Measurements from ENCODE around the gene SCN8A.

SCN8A gene

DNA sequence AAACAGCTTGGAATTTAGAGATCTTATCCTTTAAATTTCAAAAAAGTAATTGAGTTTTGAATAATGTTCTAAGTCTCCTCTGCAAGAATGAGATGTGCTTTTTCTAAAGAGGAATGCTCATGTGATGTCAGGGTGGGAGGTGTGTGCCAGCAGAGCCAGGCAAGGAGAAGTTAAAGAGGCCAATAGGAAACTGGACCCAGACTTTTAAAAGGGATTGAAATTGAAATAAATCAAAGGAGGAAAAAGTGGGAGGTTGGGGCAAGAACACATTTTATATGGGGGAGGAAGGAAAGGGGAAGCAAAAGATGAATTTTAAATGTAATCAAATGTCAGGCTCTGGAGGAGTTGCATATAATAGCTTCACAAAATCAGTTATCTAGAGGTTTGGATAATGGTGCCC is 131.4 kb downstream of the SCN8A start:
- no peak for DNase-seq

DNA sequence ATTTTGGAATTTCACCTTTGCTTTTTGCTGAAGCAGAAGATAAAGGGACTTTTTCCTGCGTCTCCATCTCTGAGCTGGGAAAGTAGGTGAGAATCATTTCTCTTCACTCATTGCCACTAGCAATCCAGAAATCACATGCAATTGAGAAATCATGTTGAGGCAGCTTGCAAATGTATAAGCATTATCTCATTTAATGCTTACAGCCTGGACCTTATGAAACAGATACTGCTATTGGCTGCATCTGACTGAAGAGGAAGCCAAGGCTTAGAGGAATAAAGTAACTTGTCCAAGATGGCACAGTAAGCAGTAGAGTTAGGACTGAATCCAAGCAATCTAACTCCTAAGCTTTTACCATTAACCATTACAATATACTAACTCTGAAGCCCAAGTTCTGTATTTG is 135.1 kb downstream of the SCN8A start:
- DNase-seq, result no peak

DNA sequence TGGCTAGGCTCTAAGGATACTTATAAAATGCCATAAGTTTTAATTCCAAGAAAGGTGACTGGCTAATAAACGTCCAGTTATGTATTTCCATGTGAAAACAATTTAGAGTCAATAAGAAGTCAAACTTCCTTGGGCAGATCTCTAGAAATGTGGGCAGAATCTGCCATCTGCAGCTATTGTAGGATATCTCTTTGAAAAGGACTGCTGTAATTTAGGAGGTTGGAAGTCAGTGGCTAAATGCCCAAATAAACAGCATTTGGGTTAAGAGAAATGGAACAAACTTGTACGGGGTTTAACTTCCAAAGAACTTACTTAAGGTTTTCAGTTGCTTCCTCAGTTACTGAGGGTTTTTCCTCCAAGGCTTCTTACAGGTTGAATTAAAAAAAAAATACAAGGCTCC is 135.9 kb downstream of the SCN8A start:
- DNase-seq, result no peak

DNA sequence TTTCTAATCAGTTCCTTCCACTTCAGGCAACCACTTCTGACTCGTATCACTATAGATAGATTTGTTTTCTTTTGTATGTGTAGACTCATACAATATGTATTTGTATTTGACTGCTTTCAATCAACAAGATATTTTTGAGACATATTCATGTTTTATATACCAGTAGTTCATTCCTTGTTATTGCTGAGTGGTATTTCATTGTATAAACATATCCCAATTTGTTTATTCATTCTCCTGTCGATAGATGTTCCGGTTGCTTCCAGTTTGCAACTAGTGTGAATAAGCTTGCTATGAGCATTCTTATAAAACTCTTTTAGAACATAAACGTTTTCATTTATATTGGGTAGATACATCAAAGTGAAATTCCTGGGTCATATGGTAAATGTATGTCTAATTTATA is 138.3 kb downstream of the SCN8A start:
- no peak for DNase-seq

DNA sequence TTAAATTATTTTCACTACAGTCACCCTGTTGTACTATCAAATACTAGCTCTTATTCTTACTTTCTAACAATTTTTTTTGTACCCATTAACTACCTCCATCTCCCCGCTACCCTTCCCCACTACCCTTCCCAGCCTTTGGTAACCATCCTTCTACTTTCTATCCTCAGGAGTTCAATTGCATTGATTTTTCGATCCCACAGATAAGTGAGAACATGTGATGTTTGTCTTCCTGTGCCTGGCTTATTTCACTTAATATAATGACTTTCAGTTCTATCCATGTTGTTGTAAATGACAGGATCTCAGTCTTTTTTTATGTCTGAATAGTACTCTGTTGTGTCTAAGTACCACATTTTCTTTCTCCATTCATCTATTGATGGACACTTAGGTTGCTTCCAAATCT is 139.7 kb downstream of the SCN8A start:
- no peak for DNase-seq

DNA sequence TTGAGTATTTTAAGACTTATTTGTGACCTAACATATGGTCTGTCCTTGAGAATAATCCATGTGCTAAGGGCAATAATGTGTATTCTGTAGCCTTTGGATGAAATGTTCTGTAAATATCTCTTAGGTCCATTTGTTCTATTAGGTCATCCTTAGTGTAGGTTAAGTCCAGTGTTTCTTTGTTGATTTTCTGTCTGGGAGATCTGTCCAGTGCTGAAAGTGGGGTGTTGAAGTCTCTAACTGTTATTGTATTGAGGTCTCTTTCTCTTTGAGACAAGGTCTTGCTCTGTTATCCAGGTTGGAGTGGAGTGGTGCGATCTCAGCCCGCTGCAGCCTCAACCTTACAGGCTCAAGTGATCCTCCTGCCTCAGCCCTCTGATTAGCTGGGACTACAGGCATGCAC is 149.5 kb downstream of the SCN8A start:
- no peak for DNase-seq

DNA sequence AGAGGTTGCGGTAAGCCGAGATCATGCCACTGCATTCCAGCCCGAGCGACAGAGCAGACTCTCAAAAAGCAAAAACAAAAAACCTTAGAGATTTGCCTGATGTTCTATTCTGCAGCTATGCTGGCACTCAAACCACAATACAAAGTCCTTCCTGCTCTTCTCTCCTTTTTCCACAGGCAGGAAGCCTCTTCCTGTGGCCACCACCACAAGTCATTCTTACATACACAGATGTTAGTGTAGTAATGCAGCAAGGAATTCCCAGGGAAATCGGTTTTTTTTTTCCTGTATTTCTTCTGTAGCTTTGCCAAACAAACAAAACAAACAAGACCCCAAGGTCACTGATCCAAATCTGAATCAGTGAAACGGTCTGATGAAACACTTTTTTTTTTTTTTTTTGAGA is 153.2 kb downstream of the SCN8A start:
- DNase-seq, result no peak

DNA sequence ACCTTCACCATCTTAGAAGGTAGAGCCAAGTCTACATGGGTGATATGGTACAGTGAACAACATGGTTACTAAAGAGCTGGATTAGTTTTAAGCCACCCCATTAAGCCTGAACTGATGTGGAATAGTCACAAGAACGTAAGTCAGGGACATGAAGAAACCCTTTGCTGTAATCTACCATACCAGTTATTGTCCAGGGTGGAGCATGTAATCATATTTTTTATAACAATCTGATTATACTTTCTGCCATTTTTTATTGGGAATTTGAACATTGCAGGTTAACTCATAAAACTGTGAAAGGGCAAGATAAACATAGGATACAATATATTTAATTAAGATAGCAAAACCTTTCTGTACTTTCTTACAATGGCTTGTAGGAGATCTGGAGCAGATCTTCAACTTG is 153.9 kb downstream of the SCN8A start:
- no peak for DNase-seq

DNA sequence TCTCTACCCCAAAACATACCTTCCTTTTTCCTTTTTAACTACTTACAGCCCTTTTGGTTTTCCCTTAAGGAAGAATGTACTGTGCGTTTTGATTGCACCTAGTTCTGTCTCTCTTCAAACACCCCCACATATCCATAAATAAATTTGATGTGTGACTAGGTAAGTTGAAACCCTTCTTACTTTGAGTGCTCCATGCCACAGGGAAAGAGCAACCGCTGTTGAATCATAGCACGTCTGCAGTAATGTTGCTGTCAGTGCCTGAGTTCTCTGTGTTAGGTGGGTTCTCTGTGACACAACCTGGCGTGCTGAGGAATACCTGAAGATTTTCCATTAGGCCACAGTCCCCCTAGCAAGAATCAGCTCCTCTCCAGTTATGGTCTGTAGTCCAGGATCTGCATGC is 155.4 kb downstream of the SCN8A start:
- no peak for DNase-seq

DNA sequence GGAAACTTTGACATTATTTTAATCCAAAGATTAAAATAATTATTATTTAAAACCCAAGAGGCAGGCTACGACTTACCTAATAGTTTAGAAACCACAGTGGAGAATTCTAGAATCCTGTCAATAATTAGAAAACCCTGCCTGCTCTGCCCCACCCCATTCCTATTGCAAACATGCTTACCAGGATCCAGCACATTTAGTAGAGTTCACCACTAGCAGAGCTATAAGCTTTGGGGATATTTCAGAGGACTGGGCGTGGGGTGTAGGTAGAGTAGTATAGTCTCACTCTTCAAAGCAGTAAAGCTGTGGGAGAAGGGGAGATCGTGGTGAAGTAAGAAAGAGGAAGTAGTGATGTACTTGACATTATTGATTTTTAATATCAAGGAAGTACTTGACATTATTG is 157.2 kb downstream of the SCN8A start:
- DNase-seq, result no peak

DNA sequence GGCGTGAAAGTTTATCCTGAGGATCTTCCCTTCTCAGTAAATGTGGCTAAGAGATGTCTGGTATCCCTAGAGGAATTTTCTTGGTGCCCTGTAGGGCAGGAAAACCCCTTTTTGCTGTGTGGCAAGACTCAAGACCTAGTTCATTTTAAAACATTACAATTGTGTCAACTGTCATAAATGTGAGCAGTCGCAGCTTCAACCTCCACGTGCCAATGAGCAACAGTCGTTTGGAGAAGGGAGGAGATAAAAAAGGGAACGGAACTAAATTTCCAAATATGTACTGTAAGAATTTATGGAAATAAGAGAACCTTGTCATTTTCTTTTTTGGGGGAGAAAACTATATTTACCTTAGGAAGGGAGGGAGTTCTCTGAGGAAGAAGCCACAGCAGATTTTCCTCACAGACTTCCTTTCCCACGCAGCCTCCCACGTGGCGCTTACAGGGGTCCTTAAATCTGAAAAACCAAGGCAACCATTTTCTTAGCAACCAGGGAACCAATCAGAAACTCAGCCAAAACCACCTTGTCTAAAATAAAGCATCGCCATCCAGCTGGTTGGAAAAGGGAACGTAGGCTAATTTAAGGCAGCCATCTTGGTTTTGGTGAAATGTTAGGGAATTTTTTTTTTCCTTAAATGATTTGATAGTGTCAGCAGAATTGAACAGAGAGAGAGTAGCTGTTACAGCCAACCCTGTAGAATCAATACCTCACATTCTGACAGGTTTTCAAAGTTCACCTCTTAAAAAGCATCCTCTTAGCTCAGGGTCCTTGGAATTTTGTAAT is 158.4 kb downstream of the SCN8A start:
- no peak for DNase-seq

DNA sequence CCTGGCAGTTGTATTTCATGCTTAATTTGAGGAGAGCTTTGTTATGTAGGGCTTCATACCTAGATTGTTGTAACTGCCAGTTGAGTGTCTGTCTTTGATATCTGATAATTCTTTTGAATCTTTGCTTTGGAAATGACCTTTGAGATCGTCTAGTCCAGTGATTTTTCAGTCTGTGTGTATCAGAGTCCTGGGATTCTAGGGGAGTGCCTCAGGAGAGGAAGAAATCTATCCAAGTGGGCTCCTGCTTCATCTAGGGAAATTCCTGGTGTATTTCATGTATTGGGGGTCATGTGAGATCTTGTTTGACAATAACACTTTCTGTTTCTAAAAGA is 158.9 kb downstream of the SCN8A start:
- DNase-seq, result no peak

DNA sequence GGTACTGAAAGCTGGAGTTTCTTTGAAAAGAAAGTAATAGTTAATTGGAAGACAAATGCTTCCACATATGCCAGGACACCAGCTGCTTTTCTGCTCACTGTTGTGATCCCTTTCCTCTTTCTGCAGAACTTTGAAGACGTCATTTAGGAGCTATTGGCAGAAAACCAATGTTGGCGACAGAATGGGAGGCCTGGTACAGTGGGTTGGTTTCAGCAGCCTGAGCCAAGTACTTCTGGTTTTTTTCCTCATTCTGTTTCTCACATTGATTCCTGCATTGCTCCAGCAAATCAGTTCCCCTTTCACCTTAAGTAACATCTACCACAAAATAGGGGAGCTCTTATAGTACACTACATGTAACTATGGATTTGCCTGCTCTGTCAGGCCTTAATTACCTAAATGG is 160.6 kb downstream of the SCN8A start:
- DNase-seq, result no peak

DNA sequence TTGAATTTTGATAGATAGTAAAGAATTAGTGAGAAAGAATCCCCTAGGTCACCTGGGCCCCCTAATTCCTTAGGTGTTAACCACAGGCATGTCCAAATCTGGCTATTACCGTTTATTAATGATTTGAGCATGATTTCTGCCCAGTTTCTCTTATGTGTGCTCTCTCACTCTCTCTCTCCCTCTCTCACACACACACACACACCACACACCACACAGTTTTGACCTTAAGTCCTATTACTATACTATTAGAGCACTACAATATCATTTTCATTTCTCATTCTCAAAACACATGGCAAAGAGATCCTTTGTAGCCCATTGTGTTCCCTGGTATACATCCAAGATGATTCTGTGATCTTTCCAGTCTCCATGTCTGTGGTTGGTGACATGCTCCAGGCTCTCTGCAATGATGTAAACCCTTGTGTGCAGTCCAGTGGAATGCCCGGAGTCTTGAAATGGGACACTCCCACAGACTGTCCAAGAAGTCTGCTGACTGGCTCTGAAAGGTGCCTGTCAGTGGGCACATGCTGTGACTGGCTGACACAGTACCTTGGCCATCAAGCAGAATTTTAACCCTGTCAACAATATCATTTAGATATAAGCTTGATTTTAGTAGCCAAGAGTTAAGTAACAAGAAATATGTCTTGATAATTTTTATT is 161.3 kb downstream of the SCN8A start:
- no peak for DNase-seq

DNA sequence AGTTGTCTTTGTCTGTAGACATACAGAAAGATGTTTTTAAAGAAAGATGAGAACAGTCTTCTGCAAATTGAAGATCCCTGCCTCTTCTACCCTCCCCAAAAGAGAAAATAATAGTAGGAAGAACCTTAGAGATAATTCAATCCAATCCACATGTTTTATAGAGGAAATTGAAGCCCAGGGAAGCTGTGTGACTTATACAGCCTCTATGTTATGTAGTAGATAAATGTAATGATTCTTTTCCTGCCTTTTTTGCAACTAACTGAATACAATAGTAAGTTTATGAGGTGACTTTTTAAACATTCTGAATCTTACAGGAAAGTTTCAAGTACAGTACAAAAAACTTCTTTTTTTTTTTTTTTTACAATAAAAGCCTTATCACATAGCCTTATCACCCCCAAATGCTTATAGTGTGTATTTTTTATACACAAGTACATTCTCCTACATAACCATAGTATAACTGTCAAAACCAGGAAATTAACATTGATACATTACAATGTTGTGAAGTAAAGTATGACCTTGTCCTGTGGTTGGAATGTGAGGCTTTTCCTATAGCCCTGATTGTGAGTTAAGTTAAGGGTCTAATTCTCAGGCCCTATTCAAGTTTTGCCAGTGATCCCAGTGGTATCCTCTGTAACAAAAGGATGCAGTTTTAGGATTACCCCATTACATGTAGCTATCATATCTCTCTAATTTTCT is 163.1 kb downstream of the SCN8A start:
- DNase-seq, result no peak

DNA sequence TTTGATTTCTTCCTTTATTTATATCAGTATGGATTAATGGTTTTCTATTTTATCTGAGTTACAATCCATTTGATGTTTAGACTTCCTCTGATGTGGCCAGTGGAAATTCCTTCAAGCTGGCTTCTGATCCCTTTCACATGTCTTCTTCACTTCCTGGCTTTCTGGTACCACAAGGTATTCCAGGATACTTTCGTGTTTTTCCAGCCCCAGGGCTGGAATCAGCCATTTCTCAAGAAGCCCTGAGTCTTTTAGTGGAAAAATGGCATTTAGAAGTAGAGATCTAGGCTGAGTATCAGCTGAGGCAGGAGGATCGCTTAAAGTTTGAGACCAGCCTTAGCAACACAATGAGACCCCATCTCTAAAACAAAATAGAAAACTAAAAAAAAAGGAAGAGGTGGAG is 164.2 kb downstream of the SCN8A start:
- DNase-seq, result no peak

DNA sequence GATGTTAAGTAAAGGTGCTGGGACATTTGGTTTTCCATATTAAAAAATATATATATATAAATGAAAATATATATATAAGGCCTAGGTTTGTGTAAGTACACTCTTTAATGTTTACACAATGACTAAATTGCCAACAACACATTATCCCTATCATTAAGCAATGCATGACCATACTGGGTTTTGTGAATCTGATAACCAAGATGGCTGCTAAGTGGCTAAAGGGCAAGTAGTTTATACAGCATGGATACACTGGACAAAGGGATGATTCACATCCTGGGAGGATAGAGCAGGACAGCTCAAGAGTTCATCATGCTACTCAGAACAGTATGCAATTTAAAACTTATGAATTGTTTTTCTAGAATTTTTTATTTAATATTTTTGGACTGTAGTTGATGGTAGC is 168.1 kb downstream of the SCN8A start:
- DNase-seq, result no peak

DNA sequence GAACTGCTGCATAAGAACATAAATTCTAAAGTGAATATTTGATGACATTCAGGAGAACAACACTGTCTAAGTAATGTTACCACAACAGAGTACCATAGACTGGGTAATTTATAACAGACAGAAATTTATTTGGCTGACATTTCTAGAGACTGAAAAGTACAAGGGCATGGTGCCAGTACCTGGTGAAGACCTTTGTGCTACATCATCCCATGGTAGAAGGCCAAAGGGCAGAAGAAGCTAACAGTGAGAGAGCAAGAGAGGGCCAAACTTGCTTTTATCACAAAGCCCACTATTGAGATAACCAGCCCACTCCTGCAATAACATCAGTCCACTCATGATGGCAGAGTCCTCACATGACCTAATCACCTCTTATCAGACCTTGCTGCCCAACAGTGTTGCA is 168.7 kb downstream of the SCN8A start:
- no peak for DNase-seq

DNA sequence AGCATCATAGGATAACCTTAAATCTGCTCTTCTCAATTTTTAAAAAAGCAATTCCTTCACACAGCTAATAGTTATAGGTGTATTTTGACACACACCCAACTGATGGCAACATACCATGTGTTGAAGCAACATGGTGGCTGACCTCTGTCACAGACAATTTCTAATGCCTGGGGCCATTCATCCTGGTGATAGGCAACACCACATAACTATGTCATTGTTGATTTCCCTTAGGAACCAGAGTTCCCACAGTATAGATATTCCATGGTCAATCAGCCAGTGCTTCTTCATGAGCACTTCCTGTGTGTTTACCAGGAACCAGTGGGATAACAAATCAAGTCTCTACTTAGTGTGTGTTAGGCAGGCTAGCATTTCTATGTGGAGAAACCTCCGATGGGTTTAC is 169.2 kb downstream of the SCN8A start:
- DNase-seq, result no peak

DNA sequence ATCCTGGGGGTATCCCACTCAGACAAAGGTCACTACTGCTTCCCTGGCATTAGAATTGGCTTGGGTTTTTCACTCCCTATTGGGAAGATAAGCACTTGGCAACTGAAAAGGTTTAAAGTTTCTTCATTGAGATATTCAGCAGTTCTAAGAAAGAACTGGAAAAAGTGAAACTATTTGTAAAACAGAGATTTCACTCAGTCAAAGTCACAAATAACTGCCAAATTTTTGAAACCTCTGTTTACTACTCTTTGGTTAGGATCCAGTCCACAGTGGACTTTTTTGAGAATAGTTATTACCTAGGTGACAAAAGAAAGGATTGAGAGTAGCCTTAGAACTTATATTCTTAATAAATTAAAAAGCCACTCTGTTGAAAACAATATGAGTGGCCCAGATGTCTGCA is 172.7 kb downstream of the SCN8A start:
- DNase-seq, result no peak

DNA sequence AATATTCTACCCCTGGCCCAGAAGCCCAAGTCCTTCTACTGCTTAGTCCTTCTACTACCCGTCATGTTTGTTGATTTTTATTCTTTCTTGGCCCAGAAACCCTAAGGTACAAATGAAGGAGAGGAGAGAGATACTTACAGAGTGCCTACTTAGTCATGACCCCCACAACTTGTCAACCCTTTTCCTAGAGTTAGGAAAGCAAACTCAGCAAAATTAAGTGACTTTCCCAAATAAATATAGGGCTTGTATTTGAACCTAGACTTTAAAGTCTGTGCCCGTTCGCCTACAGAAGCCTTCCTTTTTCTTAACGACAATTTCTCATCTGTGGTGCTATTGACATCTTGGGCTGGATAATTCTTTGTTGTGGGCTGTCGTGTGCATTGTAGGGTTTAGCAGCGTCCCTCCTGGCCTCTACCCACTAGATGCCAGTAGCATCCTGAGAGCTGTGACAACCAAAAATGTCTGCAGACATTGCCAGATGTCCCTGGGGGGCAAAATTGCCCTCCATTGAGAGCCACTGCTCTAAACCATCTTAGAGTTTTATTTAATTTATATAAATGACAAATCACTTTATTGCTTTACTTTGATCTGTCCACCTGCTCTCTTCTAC is 175.1 kb downstream of the SCN8A start:
- DNase-seq, result no peak

DNA sequence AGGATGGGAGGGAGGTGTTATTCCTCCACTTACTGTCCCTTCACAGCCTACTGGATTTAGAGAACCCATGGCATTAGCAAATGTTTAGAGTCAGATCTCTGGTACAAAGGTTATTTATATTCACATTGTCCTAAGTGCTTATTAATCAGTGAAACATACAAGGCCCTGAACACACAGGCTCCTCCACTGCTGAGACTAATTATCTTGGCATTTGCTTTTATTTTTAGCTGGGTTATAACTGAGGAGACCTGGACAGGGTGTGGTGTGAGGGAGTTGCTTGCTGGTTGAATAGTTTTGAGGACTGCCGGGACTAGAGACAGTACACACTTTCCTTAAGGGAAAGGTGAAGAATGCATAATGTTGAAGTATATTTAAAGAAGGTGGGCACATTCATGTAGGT is 180.0 kb downstream of the SCN8A start:
- no peak for DNase-seq

DNA sequence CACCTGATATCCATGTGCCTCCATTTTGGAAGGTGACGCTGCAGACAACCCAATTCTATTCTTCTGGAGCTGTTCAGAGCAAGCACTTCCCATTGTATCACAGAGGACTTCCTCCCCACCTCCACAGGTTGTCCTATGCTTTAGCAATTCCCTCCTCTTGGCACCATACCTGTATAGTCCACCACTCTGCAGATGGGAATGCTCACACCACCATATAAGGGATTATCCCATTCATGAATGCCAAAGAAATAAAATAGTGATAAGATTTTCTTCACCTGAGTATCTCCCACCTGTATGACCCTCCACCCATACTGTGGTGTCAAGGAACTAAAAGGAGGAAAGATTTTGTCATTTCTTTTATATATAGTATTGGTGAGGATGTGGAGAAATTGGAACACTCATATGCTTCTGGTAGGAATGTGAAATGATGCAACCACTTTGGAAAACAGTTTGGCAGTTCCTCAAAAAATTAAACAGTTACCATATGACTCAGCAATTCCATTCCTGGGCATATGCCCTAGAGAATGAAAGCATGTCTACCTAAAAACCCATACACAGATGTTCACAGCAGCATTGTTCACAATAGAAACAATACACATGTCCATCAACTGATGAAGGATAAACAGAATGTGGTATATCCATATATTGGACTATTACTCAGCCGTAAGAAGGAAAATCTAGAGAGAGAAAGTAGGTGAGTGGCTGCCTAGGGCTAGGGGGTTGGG is 182.3 kb downstream of the SCN8A start:
- no peak for DNase-seq

All from activated naive CD4-positive, alpha-beta T cell (primary cell).